H1 (cell line): ENCODE results near the gene SOX13. TPM values are rescaled to one million over a fixed set of nuclear protein-coding genes. Genes with fewer than 3 reads are reported as not detected.

Source experiments
- CTCF ChIA-PET: fragments of 300-600 bp; sonication (Branson Sonifier 250); formaldehyde crosslinking; loops from one replicate; lab custom pipeline; 2021; ENCODE audit not compliant: partially characterized antibody; lab: Charles Lee
- POLR2A ChIA-PET: fragments of 300-600 bp; sonication (Branson Sonifier 250); formaldehyde crosslinking; loops from one replicate; lab custom pipeline; 2021; ENCODE audit warnings: inconsistent platforms; ENCODE audit not compliant: partially characterized antibody; lab: Charles Lee
- DNase-seq, 2 experiments: peaks; one replicate each; pipeline versions ENCODE4 v3.0.0 to v3.0.0-alpha.2; 2010 to 2022; ENCODE audit warnings: low spot score in 2 of 2, low read depth in 1 of 2, mixed read lengths in 1 of 2
- FAIRE-seq: peaks from 2 replicates; lab custom pipeline; 2011; peaks lifted over from hg19 to GRCh38; lab: Jason Lieb, UNC
- H2AFZ ChIP-seq: 2 replicates; pipeline ENCODE4 v1.8.1; 2012; ENCODE audit warnings: low read length, inconsistent platforms
- H2AK5ac ChIP-seq: 2 replicates; pipeline ENCODE4 v1.6.1; 2013; ENCODE audit warnings: low read depth, low read length
- H2BK120ac ChIP-seq: replicated peaks from 2 replicates; pipeline ENCODE3; 2013; ENCODE audit warnings: low read depth, low read length, inconsistent platforms
- H2BK12ac ChIP-seq: 2 replicates; pipeline ENCODE4 v1.6.1; 2013; ENCODE audit warnings: low read depth, low read length
- H2BK15ac ChIP-seq: 2 replicates; pipeline ENCODE4 v1.6.1; 2013; ENCODE audit warnings: low read length
- H2BK20ac ChIP-seq: 2 replicates; pipeline ENCODE4 v1.6.1; 2013; ENCODE audit warnings: low read length
- H2BK5ac ChIP-seq: 2 replicates; pipeline ENCODE4 v1.6.1; 2013; ENCODE audit warnings: low read depth, low read length
- H3K14ac ChIP-seq: 2 replicates; pipeline ENCODE4 v1.6.1; 2013; ENCODE audit warnings: inconsistent platforms; ENCODE audit not compliant: insufficient read length
- H3K18ac ChIP-seq: 2 replicates; pipeline ENCODE4 v1.6.1; 2013; ENCODE audit warnings: low read length; ENCODE audit errors: extremely low read depth
- H3K23ac ChIP-seq: 2 replicates; pipeline ENCODE4 v1.6.1; 2013; ENCODE audit warnings: inconsistent platforms; ENCODE audit not compliant: insufficient read length
- H3K23me2 ChIP-seq: 2 replicates; pipeline ENCODE4 v1.6.1; 2013; ENCODE audit warnings: low read depth, low read length
- H3K27ac ChIP-seq: 2 replicates; pipeline ENCODE4 v1.6.1; 2011; ENCODE audit warnings: low read depth, low read length, inconsistent platforms
- H3K27me3 ChIP-seq, 4 experiments: replicated peaks in 1 of 4; 1 replicate in 1 of 4; 2 replicates in 3 of 4; pipeline versions ENCODE4 v1.6.1 to v1.8.1; 2011 to 2013; ENCODE audit warnings: low read length in 3 of 4, mild to moderate bottlenecking in 3 of 4, inconsistent platforms in 2 of 4, mixed read lengths in 2 of 4, moderate library complexity in 1 of 4; ENCODE audit not compliant: control insufficient read depth in 3 of 4, insufficient read depth in 3 of 4; ENCODE audit errors: extremely low read depth in 1 of 4
- H3K36me3 ChIP-seq, 4 experiments: 2 replicates each; pipeline versions ENCODE4 v1.6.1 to v1.8.1; 2011 to 2013; ENCODE audit warnings: mild to moderate bottlenecking in 4 of 4, low read length in 3 of 4, moderate library complexity in 2 of 4, control low read depth in 1 of 4, inconsistent platforms in 1 of 4; ENCODE audit not compliant: insufficient read depth in 4 of 4, control insufficient read depth in 2 of 4
- H3K4ac ChIP-seq: replicated peaks from 2 replicates; pipeline ENCODE3; 2013; ENCODE audit warnings: low read length, low read depth, mixed read lengths, inconsistent platforms; ENCODE audit not compliant: insufficient read length
- H3K4me1 ChIP-seq, 4 experiments: replicated peaks in 1 of 4; 1 replicate in 1 of 4; 2 replicates in 3 of 4; pipeline versions ENCODE4 v1.6.1 to v1.8.1; 2011 to 2013; ENCODE audit warnings: low read length in 3 of 4, inconsistent platforms in 2 of 4, mixed read lengths in 1 of 4; ENCODE audit not compliant: insufficient read depth in 4 of 4, control insufficient read depth in 3 of 4
- H3K4me2 ChIP-seq, 2 experiments: 2 replicates each; pipeline versions ENCODE4 v1.6.1 to v1.8.1; 2011 to 2013; ENCODE audit warnings: low read depth in 2 of 2, low read length in 2 of 2, control low read depth in 1 of 2, inconsistent platforms in 1 of 2, mild to moderate bottlenecking in 1 of 2; ENCODE audit not compliant: insufficient read depth in 1 of 2
- H3K4me3 ChIP-seq, 4 experiments: fragments of 200-600, 300-600 bp in 1 of 4; sonication (generic), shearing (Covaris generic), sonication (Bioruptor Twin) in 1 of 4; 2 replicates each; pipeline versions ENCODE4 v1.5.1 to v1.8.1; 2011 to 2016; ENCODE audit warnings: low read length in 4 of 4, low read depth in 3 of 4, control low read depth in 2 of 4, inconsistent platforms in 2 of 4, mild to moderate bottlenecking in 2 of 4, mixed read lengths in 1 of 4, moderate library complexity in 1 of 4; ENCODE audit not compliant: insufficient read depth in 2 of 4; ENCODE audit errors: extremely low read depth in 1 of 4
- H3K56ac ChIP-seq: replicated peaks from 2 replicates; pipeline ENCODE3; 2013; ENCODE audit warnings: low read depth, mild to moderate bottlenecking, mixed read lengths, low read length, inconsistent platforms; ENCODE audit not compliant: insufficient read length
- H3K79me1 ChIP-seq: 2 replicates; pipeline ENCODE4 v1.6.1; 2013; ENCODE audit warnings: low read depth, low read length, control low read depth
- H3K79me2 ChIP-seq, 2 experiments: 2 replicates each; pipeline versions ENCODE4 v1.6.1 to v1.8.1; 2012 to 2013; ENCODE audit warnings: low read length in 2 of 2, mild to moderate bottlenecking in 2 of 2, inconsistent platforms in 1 of 2; ENCODE audit not compliant: insufficient read depth in 2 of 2, control insufficient read depth in 1 of 2
- H3K9ac ChIP-seq, 4 experiments: replicated peaks in 1 of 4; 1 replicate in 1 of 4; 2 replicates in 3 of 4; pipeline versions ENCODE4 v1.6.1 to v1.8.1; 2011 to 2013; ENCODE audit warnings: low read depth in 3 of 4, low read length in 3 of 4, control low read depth in 2 of 4, mild to moderate bottlenecking in 2 of 4, moderate library complexity in 2 of 4, inconsistent platforms in 1 of 4; ENCODE audit errors: extremely low read depth in 1 of 4
- H3K9me3 ChIP-seq, 2 experiments: 2 replicates each; pipeline versions ENCODE4 v1.6.1 to v1.8.1; 2012 to 2013; ENCODE audit warnings: mild to moderate bottlenecking in 2 of 2, moderate library complexity in 2 of 2, control low read depth in 1 of 2, inconsistent platforms in 1 of 2, low read depth in 1 of 2, low read length in 1 of 2, mixed read lengths in 1 of 2; ENCODE audit not compliant: insufficient read depth in 2 of 2
- H4K20me1 ChIP-seq, 2 experiments: replicated peaks in 1 of 2; 2 replicates each; pipeline versions ENCODE3 to v1.8.1; 2011 to 2013; ENCODE audit warnings: inconsistent platforms in 2 of 2, low read length in 2 of 2, mild to moderate bottlenecking in 1 of 2; ENCODE audit not compliant: insufficient read depth in 2 of 2, control insufficient read depth in 1 of 2
- H4K5ac ChIP-seq: 2 replicates; pipeline ENCODE4 v1.6.1; 2013; ENCODE audit warnings: low read length, low read depth, mixed read lengths, inconsistent platforms; ENCODE audit not compliant: insufficient read length
- H4K8ac ChIP-seq: 2 replicates; pipeline ENCODE4 v1.8.0; 2013; ENCODE audit warnings: mild to moderate bottlenecking, moderate library complexity, low read length, inconsistent platforms; ENCODE audit not compliant: insufficient read depth; ENCODE audit errors: extremely low read depth
- H4K91ac ChIP-seq: replicated peaks from 2 replicates; pipeline ENCODE3; 2013; ENCODE audit warnings: low read length, mixed read lengths, inconsistent platforms; ENCODE audit not compliant: insufficient read length
- SUZ12 ChIP-seq: fragments of 200-600 bp; sonication (generic); IDR thresholded peaks from 2 replicates; pipeline ENCODE4 v1.6.1; 2012; ENCODE audit warnings: mild to moderate bottlenecking, inconsistent platforms, low read length, moderate library complexity, mixed read lengths
- TCF12 ChIP-seq: IDR thresholded peaks from 2 replicates; pipeline ENCODE4 v1.6.1; 2011; ENCODE audit warnings: low read depth, mild to moderate bottlenecking, low read length
- WGBS, 2 experiments: shearing (Covaris generic) in 1 of 2; methylation state at CpG; one replicate each; pipeline versions ENCODE4 v1.1.6 to v1.1.7; 2013 to 2015; ENCODE audit warnings: low lambda C conversion rate in 2 of 2, mixed read lengths in 2 of 2, inconsistent platforms in 1 of 2, low coverage in 1 of 2, missing lambda C conversion rate in 1 of 2; ENCODE audit not compliant: insufficient replicate concordance in 2 of 2, insufficient coverage in 1 of 2, insufficient read length in 1 of 2; ENCODE audit errors: extremely low coverage in 1 of 2, missing lambda C conversion rate in 1 of 2; 5-methylcytosine and 5-hydroxymethylcytosine counted together
- polyA plus RNA-seq, 7 experiments: library from polyadenylated mRNA; depleted of rRNA in 3 of 7; stranded (reverse) in 5 of 7; unstranded in 2 of 7; fragments of >200 nt in 5 of 7; fragments of 200-250 nt in 2 of 7; gene quantifications; 1 replicate in 5 of 7; 2 replicates in 1 of 7; 4 replicates in 1 of 7; pipeline versions ENCODE4 v1.2.1 to v1.2.3, GENCODE V29; 2011 to 2013; ENCODE audit warnings: missing spikeins in 2 of 7, mixed read lengths in 2 of 7
- total RNA-seq: library from RNA; stranded (reverse); fragmentation: NEBNext Ultra II Directional; extraction: Animal tissue kit (Norgen Biotek cat#: 25700); gene quantifications from 2 replicates; pipeline ENCODE4 v1.2.1, GENCODE V29; 2021

The SOX13 gene
- total and polyA plus RNA-seq, 2 of the 8 experiments (the other 6 are each of a cell fraction or from before 2014, with no cell fraction given): 113 to 173 TPM

- H3K4me2 ChIP-seq: peak overlapping the region in 1 of 2 experiments; percentile 71; a peak in 1 of 4 replicates
- TF ChIP-seq SUZ12 (no peak), TCF12 (no peak)
These were observed 19.9 kb downstream of the SOX13 start for GRCh38 chr1:204092632-204093420.

More at GRCh38 chr1:204092632-204093420, 19.9 kb downstream of the SOX13 start:
- H3K23me2 ChIP-seq: no peaks in the 10 kb centered on the region
- H3K23ac ChIP-seq: no peak overlapping the region
- H3K18ac ChIP-seq: no peak overlapping the region; the same call in 1 of the 2 replicates
- no peaks in the 10 kb centered on the region for H3K9me3 ChIP-seq
- H4K5ac ChIP-seq: no peak overlapping the region
- H3K14ac ChIP-seq: no peak overlapping the region
- H4K8ac ChIP-seq: no peak overlapping the region
- no peak overlapping the region for H3K9ac ChIP-seq
- H2BK120ac ChIP-seq: no peak overlapping the region
- no peak overlapping the region for H3K4me3 ChIP-seq
- peaks cover 34% of the 10 kb centered on the region for H3K79me1 ChIP-seq
- H3K27me3 ChIP-seq: no peaks in the 10 kb centered on the region
- H2BK15ac ChIP-seq: 0 out of 2 replicates have a peak overlapping the region, but pooled peaks have one; percentile 62
- no peak overlapping the region for H2BK12ac ChIP-seq
- peaks cover 32 to 63% (median 44%) of the 10 kb centered on the region in 4 experiments for H3K4me1 ChIP-seq
- H3K56ac ChIP-seq: no peak overlapping the region
- H2BK5ac ChIP-seq: peak overlapping the region; percentile 40; the same call in 1 of the 2 replicates
- peaks cover 50 to 58% of the 10 kb centered on the region in 2 experiments for H4K20me1 ChIP-seq
- peaks cover 52 to 100% of the 10 kb centered on the region in 2 experiments for H3K79me2 ChIP-seq
- FAIRE-seq (no peak), DNase-seq (no peak)
- no peaks in the 10 kb centered on the region for H3K36me3 ChIP-seq
- POLR2A ChIA-PET: interaction anchor here (1.2 to 7.7 kb wide), 4 partner anchors 15 to 230 kb away, joined by 3 to 101 read pairs (median 4); partner anchors contain the start of gene SOX13
- H3K27ac ChIP-seq: no peak overlapping the region
- H2AFZ ChIP-seq: no peak overlapping the region
- CTCF ChIA-PET: interaction anchor here (0.9 to 5.4 kb wide), 6 partner anchors 11 to 221 kb away, joined by 4 to 34 read pairs (median 5); no protein-coding TSS in a partner anchor
- H2AK5ac ChIP-seq: no peak overlapping the region
- no peak overlapping the region for H3K4ac ChIP-seq
- no peak overlapping the region for H2BK20ac ChIP-seq
- H4K91ac ChIP-seq: no peak overlapping the region
- WGBS, 2 experiments: 75% methylated on average over 12 of the region's 12 CpGs; no CpG with 5 or more reads in 1 of the 2 experiments
